Adrenal gland (tissue), 5 donors: ENCODE results near the gene LARGE1.

ENCODE experiments used
- CTCF ChIP-seq, 6 experiments: fragments of 450-650 bp in 4 of 6; fragments of 200-600 bp in 2 of 6; sonication (generic) in 1 of 6; IDR thresholded peaks; 1 replicate in 5 of 6; 2 replicates in 1 of 6; pipeline versions ENCODE4 v1.5.1 to v1.8.0; 2016 to 2021; ENCODE audit warnings: antibody characterized with exemption in 6 of 6, mild to moderate bottlenecking in 2 of 6, moderate library complexity in 1 of 6
- POLR2A ChIP-seq, 2 donors: fragments of 450-650 bp; IDR thresholded peaks; one replicate each; pipeline ENCODE4 v1.6.1; 2017; ENCODE audit warnings: antibody characterized with exemption in 2 of 2, mild to moderate bottlenecking in 2 of 2, moderate library complexity in 1 of 2
- donor health status: DM: no; HTN: no; CAD: no.

DNA sequence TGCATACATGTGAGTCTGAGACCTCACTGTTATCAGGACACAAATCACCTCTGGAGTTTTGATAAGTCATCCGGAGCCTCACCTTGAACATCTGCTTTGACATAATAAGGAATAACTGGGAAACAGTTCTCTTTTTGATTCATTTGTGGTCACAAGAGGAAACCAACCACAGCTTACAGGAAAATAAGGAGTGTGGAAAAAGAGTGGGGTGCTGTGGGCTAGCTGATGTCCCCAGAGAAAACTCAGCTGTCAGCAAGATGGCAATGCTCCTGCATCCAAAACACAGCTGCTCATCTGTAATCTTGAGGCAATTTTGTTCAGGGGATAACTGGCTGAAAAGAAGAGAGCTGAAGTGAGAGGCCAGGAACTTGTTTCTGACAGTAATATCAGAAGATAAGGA lies 445.7 kb downstream of the LARGE1 start:
- TF ChIP-seq CTCF (IDR thresholded peaks at IDR 0.05) (no peak), POLR2A (IDR thresholded peaks at IDR 0.05) (no peak)
